ACHN (cell line): Measurements from ENCODE around the gene EIF2B5.

Experiments used
- DNase-seq: peaks from one replicate; pipeline ENCODE4 v3.0.0-alpha.2; 2015
- in situ Hi-C: cut with HindIII; loops from 2 replicates; pipeline ENCODE4 v1.10.0; 2017; ENCODE audit warnings: low sequenced_read_pairs, low pct_ligation_motif_present, low pct_unique_long_range_greater_than_20kb

EIF2B5 gene

GRCh38 chr3:184168363-184169120, 33.4 kb downstream of the EIF2B5 start:
- in situ Hi-C loops, result no loop called here
- DNase-seq, result no peak

GRCh38 chr3:184169896-184170875, 35.0 kb downstream of the EIF2B5 start:
- in situ Hi-C loops, result no loop called here
- no peak for DNase-seq

GRCh38 chr3:184171562-184171961, 36.4 kb downstream of the EIF2B5 start:
- in situ Hi-C loops, result no loop called here
- DNase-seq, result peak; percentile 77

GRCh38 chr3:184172681-184173373, 37.7 kb downstream of the EIF2B5 start:
- in situ Hi-C loops, result no loop called here
- no peak for DNase-seq

- DNase-seq, result no peak
- in situ Hi-C loops, result no loop called here
Measured at GRCh38 chr3:184173374-184173722, 38.2 kb downstream of the EIF2B5 start.

- no peak for DNase-seq
- in situ Hi-C loops, result no loop called here
Measured at GRCh38 chr3:184174284-184174645, 39.1 kb downstream of the EIF2B5 start.

GRCh38 chr3:184174646-184175492, 39.7 kb downstream of the EIF2B5 start, which contains the start of gene AP2M1:
AP2M1 (plus strand) TSS chr3:184174855; CDS start chr3:184176994, 2,139 bp downstream.
- DNase-seq, result peak; percentile 98
- in situ Hi-C loops, result no loop called here

- DNase-seq, result no peak
- in situ Hi-C loops, result no loop called here
Measured at GRCh38 chr3:184175506-184175905, 40.3 kb downstream of the EIF2B5 start.

- DNase-seq, result no peak
- in situ Hi-C loops, result no loop called here
Measured at GRCh38 chr3:184175981-184176376, 40.8 kb downstream of the EIF2B5 start.

- DNase-seq, result peak; percentile 95
- in situ Hi-C loops, result no loop called here
Measured at GRCh38 chr3:184176377-184177330, 41.5 kb downstream of the EIF2B5 start.

- in situ Hi-C loops, result no loop called here
- DNase-seq, result no peak
Measured at GRCh38 chr3:184177331-184177731, 42.2 kb downstream of the EIF2B5 start.

GRCh38 chr3:184177767-184178306, 42.7 kb downstream of the EIF2B5 start:
- in situ Hi-C loops, result no loop called here

GRCh38 chr3:184178521-184179138, 43.5 kb downstream of the EIF2B5 start:
- no peak for DNase-seq
- in situ Hi-C loops, result no loop called here

More at GRCh38 chr3:184177767-184178306, 42.7 kb downstream of the EIF2B5 start:
- no peak for DNase-seq

GRCh38 chr3:184180165-184180564, 45.0 kb downstream of the EIF2B5 start:
- in situ Hi-C loops, result no loop called here
- DNase-seq, result no peak

GRCh38 chr3:184181596-184181995, 46.4 kb downstream of the EIF2B5 start:
- in situ Hi-C loops, result no loop called here

GRCh38 chr3:184183679-184184078, 48.5 kb downstream of the EIF2B5 start:
- in situ Hi-C loops, result no loop called here

More at GRCh38 chr3:184181596-184181995, 46.4 kb downstream of the EIF2B5 start:
- DNase-seq, result no peak

More at GRCh38 chr3:184183679-184184078, 48.5 kb downstream of the EIF2B5 start:
- no peak for DNase-seq
